Measurements from ENCODE around the gene PIEZO1.

GRCh38 chr16:88760424-88761142, 24.4 kb downstream of the PIEZO1 start:
- TF ChIP-seq POLR2A (IDR thresholded peaks at IDR 0.05; ENCODE audit: low read length) (no peak), GATA1 (IDR thresholded peaks at IDR 0.05; ENCODE audit: low read depth, low read length) (no peak)
